DMS 273 (cell line): ENCODE results near the gene ZNF740.
A peak's percentile ranks its signal among the peaks of the same experiment; 100 is the strongest.
"Not testable (repeated sequence)": the region's sequence is repeated elsewhere in the genome, so short reads cannot be mapped to it uniquely, and the experiment has no call there.

Experiments
- DNase-seq: peaks from one replicate; lab custom pipeline; 2025; ENCODE audit not compliant: unreplicated experiment; lab: John Stamatoyannopoulos, UW

ZNF740 gene

GRCh38 chr12:53193985-53194716 is 13.6 kb downstream of the ZNF740 start:
- DNase-seq: peak; percentile 24

GRCh38 chr12:53194973-53195372 is 14.5 kb downstream of the ZNF740 start:
- no peak for DNase-seq

GRCh38 chr12:53195516-53196420 is 15.2 kb downstream of the ZNF740 start:
- DNase-seq: no peak

GRCh38 chr12:53196486-53196885 is 16.0 kb downstream of the ZNF740 start:
- DNase-seq: no peak

GRCh38 chr12:53197011-53197640 is 16.6 kb downstream of the ZNF740 start:
- DNase-seq: no peak

GRCh38 chr12:53198486-53199110 is 18.1 kb downstream of the ZNF740 start:
- no peak for DNase-seq

GRCh38 chr12:53199700-53200099 is 19.2 kb downstream of the ZNF740 start:
- no peak for DNase-seq

- DNase-seq: no peak
Observed at GRCh38 chr12:53200107-53200457, 19.6 kb downstream of the ZNF740 start.

GRCh38 chr12:53200458-53201176 is 20.1 kb downstream of the ZNF740 start:
- DNase-seq: no peak

- no peak for DNase-seq
Observed at GRCh38 chr12:53201177-53201541, 20.6 kb downstream of the ZNF740 start.

- no peak for DNase-seq
Observed at GRCh38 chr12:53201639-53202038, 21.1 kb downstream of the ZNF740 start.

GRCh38 chr12:53202316-53202715 is 21.8 kb downstream of the ZNF740 start:
- not testable (repeated sequence) for DNase-seq

GRCh38 chr12:53204351-53204750 is 23.8 kb downstream of the ZNF740 start:
- DNase-seq: no peak

- DNase-seq: no peak
Observed at GRCh38 chr12:53205747-53206419, 25.4 kb downstream of the ZNF740 start.

GRCh38 chr12:53207042-53207441 is 26.5 kb downstream of the ZNF740 start, which contains the start of gene ITGB7:
TSS of gene ITGB7 (minus strand) at chr12:53207251. CDS start at chr12:53200443, 6,808 bp downstream.
- no peak for DNase-seq

- no peak for DNase-seq
Observed at GRCh38 chr12:53208435-53208834, 27.9 kb downstream of the ZNF740 start.

GRCh38 chr12:53208877-53209463 is 28.4 kb downstream of the ZNF740 start:
- DNase-seq: no peak

- no peak for DNase-seq
Observed at GRCh38 chr12:53210843-53211242, 30.3 kb downstream of the ZNF740 start.

GRCh38 chr12:53211476-53212381 is 31.2 kb downstream of the ZNF740 start:
- DNase-seq: peak; percentile 36
